GM13976 (cell line): ENCODE data around the gene MRPL53.
A peak's percentile ranks its signal among the peaks of the same experiment; 100 is the strongest.

Experiments used
- DNase-seq: peaks from one replicate; pipeline ENCODE4 v3.0.0; 2012; ENCODE audit warnings: low spot score
- CTCF ChIP-seq: IDR thresholded peaks from 2 replicates; pipeline ENCODE4 v1.5.1; 2012; ENCODE audit warnings: borderline replicate concordance, mild to moderate bottlenecking; ENCODE audit not compliant: insufficient read depth; ENCODE audit errors: extremely low read depth, missing control alignments, control extremely low read depth
- in situ Hi-C: fragments of 300-500 bp; cut with MboI; formaldehyde crosslinking; loops from one replicate; pipeline ENCODE4 v1.12.0; 2022; ENCODE audit warnings: low sequenced_read_pairs, mixed read lengths, inconsistent platforms; ENCODE audit not compliant: unreplicated experiment

Gene MRPL53

GRCh38 chr2:74457129-74457548 lies 15.3 kb downstream of the MRPL53 start:
- no peak for DNase-seq
- TF ChIP-seq CTCF: no peak
- in situ Hi-C loops: no loop called here

DNA sequence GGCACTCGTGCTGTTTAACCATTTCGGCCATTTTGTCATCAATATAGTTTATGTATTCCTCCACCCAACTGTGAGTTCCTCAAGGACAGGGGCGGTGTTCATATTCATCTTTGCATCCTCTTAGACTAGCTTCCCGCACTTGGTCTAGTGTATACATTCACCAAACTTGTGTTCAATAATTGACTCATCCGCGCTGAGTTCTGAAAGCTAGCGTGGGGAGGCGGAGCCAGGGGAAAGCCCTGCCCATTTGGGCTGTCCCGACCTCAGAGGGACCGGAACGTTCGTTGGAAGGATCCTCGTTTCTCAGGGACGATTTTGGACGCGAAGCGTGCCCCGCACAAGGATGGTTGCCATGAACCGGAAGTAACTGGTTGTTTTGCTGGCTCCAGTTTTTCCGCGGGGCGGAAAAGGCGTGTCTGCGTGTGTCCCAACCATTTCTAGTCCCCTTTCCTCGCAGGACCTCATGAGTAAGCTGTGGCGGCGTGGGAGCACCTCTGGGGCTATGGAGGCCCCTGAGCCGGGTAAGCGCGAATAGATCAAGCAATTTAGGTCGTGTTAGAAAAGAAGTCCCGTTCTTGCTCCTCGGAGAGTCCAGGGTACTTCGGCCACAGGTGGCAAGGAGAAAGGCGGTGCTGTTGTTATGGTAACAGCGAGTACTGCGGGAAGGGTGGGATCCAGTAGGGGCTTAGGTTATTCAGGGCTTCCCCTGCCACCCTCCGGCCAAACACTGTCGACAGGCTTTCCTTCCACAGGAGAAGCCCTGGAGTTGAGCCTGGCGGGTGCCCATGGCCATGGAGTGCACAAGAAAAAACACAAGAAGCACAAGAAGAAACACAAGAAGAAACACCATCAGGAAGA lies 17.6 kb downstream of the MRPL53 start, which contains the start of gene INO80B:
INO80B (plus strand) TSS at position 434 of the 858 bp plus-strand sequence; CDS start at position 464, 30 bp downstream.
- in situ Hi-C loops: no loop called here
- peak; percentile 88 for DNase-seq
- TF ChIP-seq CTCF: no peak

- no peak for TF ChIP-seq CTCF
- DNase-seq: no peak
- in situ Hi-C loops: no loop called here
Observed at GRCh38 chr2:74450570-74451190, 21.8 kb downstream of the MRPL53 start.

GRCh38 chr2:74448771-74449170 lies 23.7 kb downstream of the MRPL53 start:
- no peak for DNase-seq
- no peak for TF ChIP-seq CTCF
- in situ Hi-C loops: no loop called here

DNA sequence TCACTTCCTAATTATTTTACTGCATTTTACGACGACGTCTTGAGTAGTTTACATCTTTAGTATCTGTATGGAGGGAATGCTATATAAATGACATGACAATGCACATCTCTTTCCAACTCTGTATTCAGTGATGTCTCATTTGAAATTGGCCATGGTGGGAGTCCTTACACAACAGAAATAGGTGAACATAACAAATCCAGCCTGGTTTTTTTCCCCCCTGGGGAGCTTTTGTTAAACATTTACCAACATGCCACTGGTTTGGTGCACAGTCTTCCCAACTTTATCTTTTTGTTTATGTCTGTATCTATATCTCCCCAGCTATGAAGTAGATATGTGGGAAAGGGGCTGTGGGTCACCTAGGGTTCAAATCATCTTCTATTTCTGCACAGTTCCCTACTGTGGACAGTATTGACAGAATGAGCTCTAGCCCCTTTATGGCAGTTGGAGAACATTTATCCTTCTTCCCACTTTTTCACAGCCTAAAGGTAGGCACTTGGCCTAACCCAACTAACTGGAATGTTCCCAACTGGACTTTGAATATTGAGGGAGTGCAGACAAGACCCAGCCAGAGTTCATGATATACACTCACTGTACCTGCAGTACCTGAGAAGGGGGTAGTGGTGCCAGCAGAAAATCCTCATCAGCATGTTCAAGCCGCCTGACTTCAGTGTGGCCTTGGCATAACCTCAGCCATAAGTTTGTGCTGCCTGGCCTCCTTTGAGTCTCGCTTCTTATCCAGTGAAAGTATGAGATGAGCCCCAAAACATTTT lies 25.1 kb downstream of the MRPL53 start:
- no peak for TF ChIP-seq CTCF
- DNase-seq: no peak
- in situ Hi-C loops: no loop called here
